Kidney (tissue), 14 donors: ENCODE measurements around the gene NOD1. TPM values are rescaled to one million over a fixed set of nuclear protein-coding genes. Genes with fewer than 3 reads are reported as not detected.
"Not testable (repeated sequence)": the region's sequence is repeated elsewhere in the genome, so short reads cannot be mapped to it uniquely, and the experiment has no call there.

Experiments used
- DNase-seq, 5 donors: peaks; one replicate each; pipeline ENCODE4 v3.0.0-alpha.2; 2013 to 2020
- FAIRE-seq: peaks from 2 replicates; lab custom pipeline; 2012; peaks lifted over from hg19 to GRCh38; lab: Jason Lieb, UNC
- H3K27ac ChIP-seq, 2 donors: one replicate each; pipeline ENCODE4 v1.7.0; 2013; ENCODE audit warnings: low read depth in 2 of 2, low read length in 2 of 2, inconsistent platforms in 1 of 2
- H3K27me3 ChIP-seq: one replicate; pipeline ENCODE4 v1.7.1; 2013; ENCODE audit warnings: low read length, inconsistent platforms; ENCODE audit not compliant: control insufficient read depth, insufficient read depth
- H3K36me3 ChIP-seq, 3 donors: one replicate each; pipeline versions ENCODE4 v1.7.0 to v1.7.1; 2013; ENCODE audit warnings: low read length in 3 of 3, control low read depth in 1 of 3, inconsistent platforms in 1 of 3; ENCODE audit not compliant: insufficient read depth in 3 of 3, control insufficient read depth in 2 of 3
- H3K4me1 ChIP-seq, 3 donors: one replicate each; pipeline versions ENCODE4 v1.7.0 to v1.7.1; 2013; ENCODE audit warnings: low read length in 3 of 3, inconsistent platforms in 1 of 3, low read depth in 1 of 3; ENCODE audit not compliant: control insufficient read depth in 2 of 3, insufficient read depth in 2 of 3
- H3K4me3 ChIP-seq, 3 donors: one replicate each; pipeline versions ENCODE4 v1.7.0 to v1.8.1; 2013; ENCODE audit warnings: low read length in 3 of 3, control low read depth in 1 of 3, inconsistent platforms in 1 of 3
- H3K9ac ChIP-seq, 3 donors: one replicate each; pipeline versions ENCODE4 v1.7.0 to v1.7.1; 2013; ENCODE audit warnings: low read length in 3 of 3, control low read depth in 1 of 3, inconsistent platforms in 1 of 3
- H3K9me3 ChIP-seq, 3 donors: one replicate each; pipeline versions ENCODE4 v1.7.0 to v1.7.1; 2013; ENCODE audit warnings: low read length in 3 of 3, control low read depth in 1 of 3, inconsistent platforms in 1 of 3; ENCODE audit not compliant: control insufficient read depth in 2 of 3, insufficient read depth in 1 of 3
- intact Hi-C: fragments of 100-400 bp; cut with DNase I; formaldehyde crosslinking; loops from one replicate; pipeline ENCODE4 v1.11.1; 2022
- polyA plus RNA-seq: library from polyadenylated mRNA; stranded (reverse); fragments of 350-450 nt; fragmentation: Illumina TruSeq; extraction: RNeasy Lipid Tissue Mini Kit (QIAGEN cat#74804); gene quantifications from one replicate; pipeline ENCODE4 v1.2.3, GENCODE V29; 2014; ENCODE audit warnings: low read depth, low replicate concordance; ENCODE audit not compliant: insufficient read depth
- total RNA-seq: library from RNA; stranded (reverse); fragmentation: NEBNext Ultra II Directional; extraction: Animal tissue kit (Norgen Biotek cat#: 25700); gene quantifications from one replicate; pipeline ENCODE4 v1.2.1, GENCODE V29; 2021
- TF ChIP-seq, protein P1 (sequence below): IDR thresholded peaks from 3 replicates; pipeline ENCODE4 v1.5.1; 2012; ENCODE audit warnings: mild to moderate bottlenecking, moderate library complexity, borderline replicate concordance; ENCODE audit not compliant: insufficient read depth; ENCODE audit errors: extremely low read depth
- donor health status: control.
- donor health status: control.
- donor health status: control.
- donor health status: control.
- donor health status: control.
- donor health status: DM: yes; HTN: yes; CAD: no.
- donor health status: Normal renal cell carcinoma (clear cell type).

The NOD1 gene
- total and polyA plus RNA-seq, 2 donors from 2014 or later, result 3.8 to 15.6 TPM

DNA sequence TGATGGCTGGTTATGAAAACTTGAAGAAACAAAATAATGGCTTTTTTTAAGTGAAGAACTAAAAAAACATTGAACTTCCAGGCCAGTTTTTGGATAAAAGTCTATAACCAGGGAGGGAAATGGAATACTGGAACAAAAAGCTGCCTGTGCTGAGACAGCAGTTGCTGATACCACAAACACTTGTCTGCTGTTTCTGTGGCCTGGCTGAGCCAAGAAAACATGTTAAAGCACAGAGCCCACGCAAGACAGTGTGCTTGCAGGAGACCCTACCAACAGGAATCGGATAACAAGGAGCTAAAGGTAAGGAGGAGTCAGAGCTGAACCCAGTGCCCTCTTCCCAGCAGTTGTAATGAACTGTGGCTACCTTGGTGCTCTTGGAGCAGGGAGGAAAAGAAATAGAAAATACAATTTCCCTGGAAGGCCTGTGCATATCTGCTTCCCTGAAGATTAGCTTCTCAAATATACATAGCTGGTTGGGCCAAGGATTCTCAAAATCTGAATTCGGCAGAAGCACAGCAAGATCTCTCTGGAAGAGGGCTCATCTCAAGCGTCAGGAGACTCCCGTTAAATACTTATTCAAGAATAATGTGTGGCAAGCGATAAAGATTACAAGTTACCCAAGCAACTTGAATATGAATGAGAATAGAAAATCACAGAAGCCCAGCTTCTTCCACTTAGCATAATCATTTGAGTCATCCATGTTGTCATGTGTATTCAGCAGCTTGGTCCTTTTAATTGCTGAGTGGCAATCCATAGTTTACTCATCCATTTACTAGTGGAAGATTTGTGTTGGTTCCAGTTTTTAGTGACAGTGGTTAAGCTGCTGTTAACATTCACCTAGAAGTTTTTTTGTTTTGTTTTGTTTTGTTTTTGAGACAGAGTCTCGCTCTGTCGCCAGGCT is 87.6 kb downstream of the NOD1 start:
- Histone ChIP-seq H3K4me1 (no peaks in the 10 kb centered on the region), H3K4me3 (no peak overlapping the region), H3K27me3 (no peaks in the 10 kb centered on the region), H3K36me3 (peaks cover 0 to 3% (median 0%) of the 10 kb centered on the region in 3 donors), H3K27ac (no peak overlapping the region), H3K9me3 (no peaks in the 10 kb centered on the region), H3K9ac (no peak overlapping the region)
- DNase-seq (no peak), FAIRE-seq (no peak)
- TF ChIP-seq, protein P1, sequence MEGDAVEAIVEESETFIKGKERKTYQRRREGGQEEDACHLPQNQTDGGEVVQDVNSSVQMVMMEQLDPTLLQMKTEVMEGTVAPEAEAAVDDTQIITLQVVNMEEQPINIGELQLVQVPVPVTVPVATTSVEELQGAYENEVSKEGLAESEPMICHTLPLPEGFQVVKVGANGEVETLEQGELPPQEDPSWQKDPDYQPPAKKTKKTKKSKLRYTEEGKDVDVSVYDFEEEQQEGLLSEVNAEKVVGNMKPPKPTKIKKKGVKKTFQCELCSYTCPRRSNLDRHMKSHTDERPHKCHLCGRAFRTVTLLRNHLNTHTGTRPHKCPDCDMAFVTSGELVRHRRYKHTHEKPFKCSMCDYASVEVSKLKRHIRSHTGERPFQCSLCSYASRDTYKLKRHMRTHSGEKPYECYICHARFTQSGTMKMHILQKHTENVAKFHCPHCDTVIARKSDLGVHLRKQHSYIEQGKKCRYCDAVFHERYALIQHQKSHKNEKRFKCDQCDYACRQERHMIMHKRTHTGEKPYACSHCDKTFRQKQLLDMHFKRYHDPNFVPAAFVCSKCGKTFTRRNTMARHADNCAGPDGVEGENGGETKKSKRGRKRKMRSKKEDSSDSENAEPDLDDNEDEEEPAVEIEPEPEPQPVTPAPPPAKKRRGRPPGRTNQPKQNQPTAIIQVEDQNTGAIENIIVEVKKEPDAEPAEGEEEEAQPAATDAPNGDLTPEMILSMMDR, result no peak
- intact Hi-C loops, result no loop called here

DNA sequence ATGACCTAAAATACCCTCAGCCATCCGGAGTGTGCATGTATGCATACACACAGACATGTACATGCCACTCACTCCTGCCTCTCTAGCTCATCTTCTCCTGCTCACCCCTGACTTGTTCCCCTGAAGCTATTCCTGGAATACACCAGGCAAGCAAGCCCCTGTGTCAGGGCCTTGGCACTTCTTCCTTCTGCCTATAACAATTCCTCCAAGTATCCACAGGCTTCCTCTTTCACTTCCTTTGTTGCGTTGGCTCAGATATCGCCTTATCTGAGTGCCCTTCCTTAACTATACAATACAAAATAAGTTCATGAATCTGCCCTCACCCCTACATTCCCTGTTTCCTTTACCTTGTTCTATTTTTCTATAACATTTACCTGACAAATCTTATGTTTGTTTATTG is 88.8 kb downstream of the NOD1 start:
- DNase-seq (no peak), FAIRE-seq (no peak)
- H3K9me3 ChIP-seq, result no peaks in the 10 kb centered on the region
- no peak overlapping the region for H3K9ac ChIP-seq
- intact Hi-C loops, result no loop called here
- peaks cover 0 to 3% (median 0%) of the 10 kb centered on the region in 3 donors for H3K36me3 ChIP-seq
- H3K4me3 ChIP-seq, result no peak overlapping the region
- H3K27me3 ChIP-seq, result no peaks in the 10 kb centered on the region
- TF ChIP-seq, protein P1, result no peak
- H3K4me1 ChIP-seq, result no peaks in the 10 kb centered on the region
- no peak overlapping the region for H3K27ac ChIP-seq

DNA sequence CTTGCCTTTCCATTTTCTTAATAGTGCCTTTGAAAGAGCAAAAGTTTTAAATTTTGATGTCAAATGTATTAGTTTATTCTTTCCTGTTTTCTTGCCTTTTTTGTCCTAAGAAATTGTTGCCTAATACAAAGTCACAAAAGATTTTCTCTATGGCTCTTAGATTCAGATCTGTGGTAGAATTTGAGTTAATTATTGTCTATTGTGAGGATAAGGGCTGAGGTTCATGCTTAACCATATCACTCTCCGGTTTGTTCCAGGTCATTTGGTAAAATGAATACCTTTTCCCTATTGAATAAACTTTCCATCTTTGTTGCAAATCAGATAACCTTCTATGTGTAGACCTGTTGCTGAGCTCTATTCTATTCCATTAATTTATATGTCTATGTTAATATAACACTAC is 96.0 kb downstream of the NOD1 start:
- DNase-seq (no peak), FAIRE-seq (no peak)
- Histone ChIP-seq H3K4me1 (no peaks in the 10 kb centered on the region), H3K9ac (no peak overlapping the region), H3K9me3 (no peaks in the 10 kb centered on the region), H3K36me3 (no peaks in the 10 kb centered on the region), H3K27me3 (no peaks in the 10 kb centered on the region), H3K27ac (no peak overlapping the region), H3K4me3 (no peak overlapping the region)
- intact Hi-C loops, result no loop called here
- TF ChIP-seq, protein P1, result no peak

DNA sequence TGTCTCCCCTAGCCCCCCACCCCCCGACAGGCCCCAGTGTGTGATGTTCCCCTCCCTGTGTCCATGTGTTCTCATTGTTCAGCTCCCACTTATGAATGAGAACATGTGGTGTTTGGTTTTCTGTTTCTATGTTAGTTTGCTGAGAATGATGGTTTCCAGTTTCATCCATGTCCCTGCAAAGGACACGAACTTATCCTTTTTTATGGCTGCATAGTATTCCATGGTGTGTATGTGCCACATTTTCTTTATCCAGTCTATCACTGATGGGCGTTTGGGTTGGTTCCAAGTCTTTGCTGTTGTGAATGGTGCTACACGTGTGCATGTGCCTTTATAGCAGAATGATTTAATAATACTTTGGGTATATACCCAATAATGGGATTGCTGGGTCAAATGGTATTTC is 97.8 kb downstream of the NOD1 start:
- H3K4me3 ChIP-seq, DNase-seq, H3K9me3 ChIP-seq, H3K9ac ChIP-seq, intact Hi-C loops, H3K4me1 ChIP-seq, FAIRE-seq, H3K36me3 ChIP-seq, H3K27ac ChIP-seq, H3K27me3 ChIP-seq: not testable (repeated sequence)
